IMR-90 (cell line): Measurements from ENCODE around the gene EIF4G3. TPM values are rescaled to one million over a fixed set of nuclear protein-coding genes. Genes with fewer than 3 reads are reported as not detected.

Experiments
- ATAC-seq: fragments of 200-7000 bp; cut with Tn5 transposase; 2 replicates; pipeline ENCODE4 v1.9.1; 2020; ENCODE audit warnings: low read depth, mild to moderate bottlenecking, moderate library complexity
- Bru-seq: library from RNA; stranded (reverse); fragments of 400-500 nt; gene quantifications from one replicate; lab custom pipeline; 2021; lab: Mats Ljungman, UMichigan
- BruChase-seq, 2 experiments: library from RNA; stranded (reverse); fragments of 400-500 nt; gene quantifications; one replicate each; lab custom pipeline; 2021; lab: Mats Ljungman, UMichigan
- BruUV-seq: library from RNA; stranded (reverse); fragments of 400-500 nt; replicated peaks from 2 replicates; lab custom pipeline; 2021; lab: Mats Ljungman, UMichigan
- CTCF ChIA-PET: fragments of 300-600 bp; formaldehyde crosslinking; extraction: SDS; loops from one replicate; lab custom pipeline; 2021; ENCODE audit warnings: antibody characterized with exemption; lab: Yijun Ruan, JAX
- POLR2A ChIA-PET: fragments of 300-600 bp; sonication (Branson Sonifier 250); formaldehyde crosslinking; loops from one replicate; lab custom pipeline; 2022; ENCODE audit warnings: antibody characterized with exemption; ENCODE audit not compliant: unreplicated experiment; lab: Charles Lee
- DNase-seq: peaks from one replicate; pipeline ENCODE4 v3.0.0; 2013
- H2AFZ ChIP-seq: replicated peaks from 2 replicates; pipeline ENCODE3; 2013; ENCODE audit warnings: low read length, mild to moderate bottlenecking; ENCODE audit not compliant: poor library complexity
- H2AK5ac ChIP-seq: 2 replicates; pipeline ENCODE4 v1.6.1; 2013; ENCODE audit warnings: low read depth, low read length, inconsistent platforms
- H2AK9ac ChIP-seq: replicated peaks from 2 replicates; pipeline ENCODE3; 2013; ENCODE audit warnings: mild to moderate bottlenecking, low read depth, low read length, moderate library complexity; ENCODE audit not compliant: poor library complexity
- H2BK120ac ChIP-seq: 2 replicates; pipeline ENCODE4 v1.6.1; 2013; ENCODE audit warnings: low read depth, low read length, inconsistent platforms
- H2BK15ac ChIP-seq: 3 replicates; pipeline ENCODE4 v1.6.1; 2013; ENCODE audit warnings: low read depth, low read length, inconsistent platforms
- H2BK20ac ChIP-seq: 2 replicates; pipeline ENCODE4 v1.6.1; 2013; ENCODE audit warnings: low read depth, mild to moderate bottlenecking, inconsistent platforms, low read length, moderate library complexity
- H2BK5ac ChIP-seq: 2 replicates; pipeline ENCODE4 v1.6.1; 2013; ENCODE audit warnings: mild to moderate bottlenecking, low read depth, low read length, inconsistent platforms; ENCODE audit not compliant: poor library complexity, severe bottlenecking
- H3K14ac ChIP-seq: replicated peaks from 2 replicates; pipeline ENCODE4 v1.6.1; 2013; ENCODE audit warnings: low read depth, low read length, inconsistent platforms
- H3K18ac ChIP-seq: 2 replicates; pipeline ENCODE4 v1.6.1; 2013; ENCODE audit warnings: low read depth, low read length, control low read depth
- H3K23ac ChIP-seq: 2 replicates; pipeline ENCODE4 v1.6.1; 2013; ENCODE audit warnings: low read depth, low read length, inconsistent platforms
- H3K27ac ChIP-seq: 2 replicates; pipeline ENCODE4 v1.5.1; 2013; ENCODE audit warnings: mild to moderate bottlenecking, control low read depth, low read length; ENCODE audit not compliant: insufficient read depth
- H3K27me3 ChIP-seq: 2 replicates; pipeline ENCODE4 v1.6.1; 2013; ENCODE audit warnings: low read length; ENCODE audit not compliant: control insufficient read depth, insufficient read depth
- H3K36me3 ChIP-seq: 2 replicates; pipeline ENCODE4 v1.6.1; 2013; ENCODE audit warnings: low read length, mixed read lengths; ENCODE audit not compliant: control insufficient read depth, insufficient read depth
- H3K4ac ChIP-seq: 2 replicates; pipeline ENCODE4 v1.6.1; 2013; ENCODE audit warnings: low read depth, low read length, inconsistent platforms
- H3K4me1 ChIP-seq: 2 replicates; pipeline ENCODE4 v1.6.1; 2013; ENCODE audit warnings: low read length, mixed read lengths; ENCODE audit not compliant: control insufficient read depth, insufficient read depth
- H3K4me2 ChIP-seq: 2 replicates; pipeline ENCODE4 v1.6.1; 2013; ENCODE audit warnings: low read depth, mild to moderate bottlenecking, control low read depth, low read length, moderate library complexity
- H3K4me3 ChIP-seq: 2 replicates; pipeline ENCODE4 v1.5.1; 2013; ENCODE audit warnings: low read depth, mild to moderate bottlenecking, control low read depth, low read length, moderate library complexity; ENCODE audit not compliant: insufficient read depth
- H3K56ac ChIP-seq: 2 replicates; pipeline ENCODE4 v1.6.1; 2013; ENCODE audit warnings: low read length, inconsistent platforms; ENCODE audit not compliant: insufficient read depth; ENCODE audit errors: extremely low read depth
- H3K79me1 ChIP-seq, 2 experiments: 2 replicates each; pipeline ENCODE4 v1.6.1; 2013; ENCODE audit warnings: low read length in 2 of 2, inconsistent platforms in 1 of 2, low read depth in 1 of 2
- H3K9ac ChIP-seq: 2 replicates; pipeline ENCODE4 v1.6.1; 2013; ENCODE audit warnings: low read depth, low read length, control low read depth
- H3K9me1 ChIP-seq: 2 replicates; pipeline ENCODE4 v1.6.1; 2013; ENCODE audit warnings: low read length, inconsistent platforms; ENCODE audit not compliant: insufficient read depth
- H3K9me3 ChIP-seq: 2 replicates; pipeline ENCODE4 v1.6.1; 2013; ENCODE audit warnings: low read length; ENCODE audit not compliant: control insufficient read depth, insufficient read depth
- H4K20me1 ChIP-seq: 2 replicates; pipeline ENCODE4 v1.6.1; 2013; ENCODE audit warnings: low read length, inconsistent platforms; ENCODE audit not compliant: insufficient read depth
- H4K5ac ChIP-seq: 2 replicates; pipeline ENCODE4 v1.6.1; 2013; ENCODE audit warnings: mild to moderate bottlenecking, low read depth, low read length, control low read depth
- H4K8ac ChIP-seq, 2 experiments: 2 replicates each; pipeline ENCODE4 v1.6.1; 2013; ENCODE audit warnings: low read depth in 2 of 2, low read length in 2 of 2, control low read depth in 1 of 2, inconsistent platforms in 1 of 2
- H4K91ac ChIP-seq: 2 replicates; pipeline ENCODE4 v1.6.1; 2013; ENCODE audit warnings: low read depth, low read length, inconsistent platforms; ENCODE audit not compliant: insufficient read depth
- BHLHE40 ChIP-seq: fragments of 150-350 bp; IDR thresholded peaks from 2 replicates; pipeline ENCODE4 v1.6.1; 2016; ENCODE audit warnings: mild to moderate bottlenecking, low read depth, low read length
- CEBPB ChIP-seq: IDR thresholded peaks from 2 replicates; pipeline ENCODE4 v1.6.1; 2012; ENCODE audit warnings: low read depth, low read length, improper control_type of control experiment
- CHD1 ChIP-seq: IDR thresholded peaks from 2 replicates; pipeline ENCODE4 v1.6.1; 2012; ENCODE audit warnings: low read depth, low read length, improper control_type of control experiment
- FOS ChIP-seq: fragments of 150-350 bp; IDR thresholded peaks from 2 replicates; pipeline ENCODE4 v1.6.1; 2016; ENCODE audit warnings: low read depth, low read length
- MAZ ChIP-seq: IDR thresholded peaks from 2 replicates; pipeline ENCODE4 v1.6.1; 2012; ENCODE audit warnings: low read depth, mild to moderate bottlenecking, low read length, improper control_type of control experiment, moderate library complexity, borderline replicate concordance
- MXI1 ChIP-seq: IDR thresholded peaks from 2 replicates; pipeline ENCODE4 v1.6.1; 2012; ENCODE audit warnings: low read depth, mild to moderate bottlenecking, low read length, moderate library complexity, borderline replicate concordance
- RAD21 ChIP-seq: IDR thresholded peaks from 2 replicates; pipeline ENCODE4 v1.6.1; 2012; ENCODE audit warnings: low read length, improper control_type of control experiment
- RFX5 ChIP-seq: IDR thresholded peaks from 2 replicates; pipeline ENCODE4 v1.8.0; 2012; ENCODE audit warnings: low read depth, mild to moderate bottlenecking, low read length, moderate library complexity
- WGBS, 2 experiments: methylation state at CpG; one replicate each; pipeline versions ENCODE4 v1.1.5 to v1.1.7; 2013; ENCODE audit warnings: missing lambda C conversion rate in 2 of 2; ENCODE audit not compliant: insufficient read length in 1 of 2; ENCODE audit errors: extremely low coverage in 2 of 2; 5-methylcytosine and 5-hydroxymethylcytosine counted together
- dilution Hi-C: fragments of 300-500 bp; cut with HindIII; formaldehyde crosslinking; loops from one replicate; pipeline ENCODE4 v1.14.3; 2018; ENCODE audit warnings: low sequenced_read_pairs; ENCODE audit not compliant: unreplicated experiment
- in situ Hi-C: fragments of 300-500 bp; cut with MboI; formaldehyde crosslinking; loops from 3 replicates; pipeline ENCODE4 v1.14.3; 2019; ENCODE audit warnings: low sequenced_read_pairs, inconsistent platforms, mixed read lengths
- intact Hi-C: fragments of 100-400 bp; cut with micrococcal nuclease; formaldehyde crosslinking; loops from 2 replicates; pipeline ENCODE4 v1.10.0; 2022
- long read RNA-seq: library from polyadenylated mRNA; unstranded; transcript quantifications from one replicate; pipeline ENCODE4 v2.0.0, GENCODE V29; 2021; ENCODE audit not compliant: unreplicated experiment
- polyA plus RNA-seq, 3 experiments: library from polyadenylated mRNA; depleted of rRNA; stranded (reverse); fragments of >200 nt; gene quantifications; 2 replicates each; pipeline ENCODE4 v1.2.3, GENCODE V29; 2012; ENCODE audit warnings: low replicate concordance in 1 of 3
- total RNA-seq: library from RNA; depleted of rRNA; stranded (reverse); fragments of >200 nt; gene quantifications from 2 replicates; pipeline ENCODE4 v1.2.3, GENCODE V29; 2012; rRNA removed
- TF ChIP-seq, protein P1 (sequence below): fragments of 150-350 bp; IDR thresholded peaks from 2 replicates; pipeline ENCODE4 v1.6.1; 2016; ENCODE audit warnings: low read depth, mild to moderate bottlenecking, low read length, moderate library complexity, borderline replicate concordance

Gene EIF4G3, protein sequence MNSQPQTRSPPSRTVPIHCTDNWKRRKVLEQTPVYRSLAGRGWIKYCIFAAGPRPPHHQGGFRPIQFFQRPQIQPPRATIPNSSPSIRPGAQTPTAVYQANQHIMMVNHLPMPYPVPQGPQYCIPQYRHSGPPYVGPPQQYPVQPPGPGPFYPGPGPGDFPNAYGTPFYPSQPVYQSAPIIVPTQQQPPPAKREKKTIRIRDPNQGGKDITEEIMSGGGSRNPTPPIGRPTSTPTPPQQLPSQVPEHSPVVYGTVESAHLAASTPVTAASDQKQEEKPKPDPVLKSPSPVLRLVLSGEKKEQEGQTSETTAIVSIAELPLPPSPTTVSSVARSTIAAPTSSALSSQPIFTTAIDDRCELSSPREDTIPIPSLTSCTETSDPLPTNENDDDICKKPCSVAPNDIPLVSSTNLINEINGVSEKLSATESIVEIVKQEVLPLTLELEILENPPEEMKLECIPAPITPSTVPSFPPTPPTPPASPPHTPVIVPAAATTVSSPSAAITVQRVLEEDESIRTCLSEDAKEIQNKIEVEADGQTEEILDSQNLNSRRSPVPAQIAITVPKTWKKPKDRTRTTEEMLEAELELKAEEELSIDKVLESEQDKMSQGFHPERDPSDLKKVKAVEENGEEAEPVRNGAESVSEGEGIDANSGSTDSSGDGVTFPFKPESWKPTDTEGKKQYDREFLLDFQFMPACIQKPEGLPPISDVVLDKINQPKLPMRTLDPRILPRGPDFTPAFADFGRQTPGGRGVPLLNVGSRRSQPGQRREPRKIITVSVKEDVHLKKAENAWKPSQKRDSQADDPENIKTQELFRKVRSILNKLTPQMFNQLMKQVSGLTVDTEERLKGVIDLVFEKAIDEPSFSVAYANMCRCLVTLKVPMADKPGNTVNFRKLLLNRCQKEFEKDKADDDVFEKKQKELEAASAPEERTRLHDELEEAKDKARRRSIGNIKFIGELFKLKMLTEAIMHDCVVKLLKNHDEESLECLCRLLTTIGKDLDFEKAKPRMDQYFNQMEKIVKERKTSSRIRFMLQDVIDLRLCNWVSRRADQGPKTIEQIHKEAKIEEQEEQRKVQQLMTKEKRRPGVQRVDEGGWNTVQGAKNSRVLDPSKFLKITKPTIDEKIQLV (N-terminal part only)
- 25.8 and 29.2 TPM in 2 replicates for total RNA-seq
- polyA plus RNA-seq (2012; rRNA removed), result 49.2 and 49.6 TPM in 2 replicates
- 13.0 and 18.0 TPM in 2 replicates for polyA plus RNA-seq (2012; cell fraction: cytosol; rRNA removed)
- polyA plus RNA-seq (2012; cell fraction: nucleus; rRNA removed; ENCODE audit: low replicate concordance), result 47.7 and 85.2 TPM in 2 replicates
- Bru-seq, nascent RNA, result percentile 95 among the genes with signal in this experiment
- percentile 97 among the genes with signal in this experiment for BruChase-seq, experiment 1, labeled RNA remaining after a 6-hour chase
- percentile 94 among the genes with signal in this experiment for BruChase-seq, experiment 2, labeled RNA remaining after a 2-hour chase
- long read RNA-seq, partial matches to known transcripts, result 32 of 52 reads
- long read RNA-seq, other reads (novel, unspliced or antisense), result 20 of 52 reads

DNA sequence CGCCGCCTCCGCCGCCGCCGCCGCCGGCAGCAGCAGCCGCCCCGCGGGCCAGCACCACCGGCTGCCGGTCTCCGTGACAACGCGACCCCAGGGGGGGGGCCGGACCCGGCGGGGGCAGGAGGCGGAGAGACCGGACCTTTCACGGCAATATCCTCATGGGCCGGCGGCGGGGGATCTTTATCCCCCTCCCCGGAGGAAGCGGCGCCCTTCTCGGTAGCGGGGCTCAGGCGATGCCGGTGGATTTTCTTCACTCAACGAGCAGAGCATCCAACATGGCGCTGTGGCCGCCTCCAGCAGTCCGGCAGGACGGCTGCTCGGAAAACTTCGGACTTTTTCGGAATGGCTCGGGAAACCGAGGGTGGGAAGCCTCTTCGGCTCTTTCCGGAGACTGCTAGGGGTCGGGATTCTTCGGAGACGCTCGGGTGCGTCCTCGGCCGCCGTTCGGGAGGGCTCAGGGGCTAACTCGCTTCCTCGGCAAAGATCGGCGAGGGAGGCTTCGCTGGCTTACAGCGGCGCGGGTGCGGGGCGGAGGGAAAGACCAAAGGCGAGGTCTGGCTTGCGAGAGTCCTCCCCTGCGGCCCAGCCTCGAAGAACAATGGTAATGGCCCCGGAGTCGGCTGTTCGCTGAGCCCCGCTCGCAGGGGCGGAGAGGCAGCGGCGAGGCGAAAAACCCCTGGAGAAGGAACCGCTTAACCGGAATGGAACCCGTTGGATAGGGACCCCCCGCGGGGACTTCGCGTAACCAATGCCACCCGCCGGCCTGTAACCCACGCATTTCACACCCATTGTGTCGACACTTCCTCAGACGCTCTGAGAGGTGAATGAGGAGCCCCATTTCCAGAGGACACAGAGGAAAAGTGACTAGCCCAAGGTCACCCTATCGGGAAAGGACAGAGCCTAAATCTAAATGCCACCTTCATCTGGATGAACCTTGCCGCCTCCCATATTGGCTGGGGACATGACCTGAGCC lies at the start of gene EIF4G3:
Gene EIF4G3, minus strand, starts transcription at position 312 of the 970 bp plus-strand sequence. CDS start 174,155 bp downstream, outside the sequence.
- H3K27me3 ChIP-seq, result no peaks in the 10 kb centered on the region
- in situ Hi-C loops, result no loop called here
- peak within 1 kb of the TSS; percentile 92 to 94 for H4K8ac ChIP-seq
- peak within 1 kb of the TSS; percentile 98 for H3K9ac ChIP-seq
- peak within 1 kb of the TSS; percentile 61; the same call in 1 of the 3 replicates for H2BK15ac ChIP-seq
- peaks cover 2% of the 10 kb centered on the region; the same call in 1 of the 2 replicates for H3K36me3 ChIP-seq
- peaks cover 3% of the 10 kb centered on the region; the same call in 1 of the 2 replicates for H3K4me1 ChIP-seq
- peak within 1 kb of the TSS; percentile 89 for H2BK5ac ChIP-seq
- H3K23ac ChIP-seq, result peak within 1 kb of the TSS; percentile 95
- CTCF ChIA-PET, result no interaction called here
- POLR2A ChIA-PET, result no interaction called here
- peak within 1 kb of the TSS; percentile 99 for H3K4me2 ChIP-seq
- H3K27ac ChIP-seq, result peak within 1 kb of the TSS; percentile 92
- no peaks in the 10 kb centered on the region for H3K9me3 ChIP-seq
- peak within 1 kb of the TSS; percentile 94 for H2AFZ ChIP-seq
- ATAC-seq, result peak; percentile 97
- H3K9me1 ChIP-seq, result peaks cover 5% of the 10 kb centered on the region
- H4K5ac ChIP-seq, result peak within 1 kb of the TSS; percentile 87
- WGBS, 2 experiments, result 5% methylated on average over 49 of the region's 90 CpGs; no CpG with 5 or more reads in 1 of the 2 experiments
- peak within 1 kb of the TSS; percentile 82 for H3K14ac ChIP-seq
- H2AK5ac ChIP-seq, result peak within 1 kb of the TSS; percentile 29; the same call in 1 of the 2 replicates
- H3K18ac ChIP-seq, result peak within 1 kb of the TSS; percentile 93
- H3K4me3 ChIP-seq, result peak within 1 kb of the TSS; percentile 97
- peak within 1 kb of the TSS; percentile 5 for H2BK20ac ChIP-seq
- BruUV-seq, result no TSS peak
- peak; percentile 94 for DNase-seq
- H2BK120ac ChIP-seq, result peak within 1 kb of the TSS; percentile 72
- dilution Hi-C loops, result no loop called here
- peak within 1 kb of the TSS; percentile 84 for H2AK9ac ChIP-seq
- peak within 1 kb of the TSS; percentile 77 for H3K4ac ChIP-seq
- intact Hi-C loops, result loop anchor here (1.0 to 10.0 kb wide), 3 partner anchors 312 to 480 kb away; partner anchors contain the start of gene HP1BP3
- H4K91ac ChIP-seq, result peak within 1 kb of the TSS; percentile 82
- peaks cover 12% of the 10 kb centered on the region; the same call in 1 of the 2 replicates for H4K20me1 ChIP-seq
- H3K56ac ChIP-seq, result peak within 1 kb of the TSS; percentile 63
- peaks cover 4 to 28% of the 10 kb centered on the region in 2 experiments; a peak in 2 of 4 replicates for H3K79me1 ChIP-seq
- TF ChIP-seq MAZ (peak; percentile 72; the same call in 1 of the 2 replicates), BHLHE40 (no peak), RFX5 (no peak), CHD1 (no peak), CEBPB (no peak), RAD21 (no peak), MXI1 (no peak; the same call in 1 of the 2 replicates), FOS (no peak)
- TF ChIP-seq, protein P1, sequence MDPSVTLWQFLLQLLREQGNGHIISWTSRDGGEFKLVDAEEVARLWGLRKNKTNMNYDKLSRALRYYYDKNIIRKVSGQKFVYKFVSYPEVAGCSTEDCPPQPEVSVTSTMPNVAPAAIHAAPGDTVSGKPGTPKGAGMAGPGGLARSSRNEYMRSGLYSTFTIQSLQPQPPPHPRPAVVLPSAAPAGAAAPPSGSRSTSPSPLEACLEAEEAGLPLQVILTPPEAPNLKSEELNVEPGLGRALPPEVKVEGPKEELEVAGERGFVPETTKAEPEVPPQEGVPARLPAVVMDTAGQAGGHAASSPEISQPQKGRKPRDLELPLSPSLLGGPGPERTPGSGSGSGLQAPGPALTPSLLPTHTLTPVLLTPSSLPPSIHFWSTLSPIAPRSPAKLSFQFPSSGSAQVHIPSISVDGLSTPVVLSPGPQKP, result no peak
